IPS-11a (cell line): ENCODE results near the gene NLRP3.

Experiments
- H3K4me3 ChIP-seq: one replicate; pipeline ENCODE4 v1.5.1; 2013; ENCODE audit warnings: low read depth, low read length, control low read depth

NLRP3 gene

GRCh38 chr1:247435759-247436147 lies 19.8 kb downstream of the NLRP3 start:
- no peak overlapping the region for H3K4me3 ChIP-seq

- H3K4me3 ChIP-seq: no peak overlapping the region
Measured at GRCh38 chr1:247437551-247438505, 21.9 kb downstream of the NLRP3 start.

GRCh38 chr1:247440001-247440620 lies 24.1 kb downstream of the NLRP3 start:
- H3K4me3 ChIP-seq: no peak overlapping the region

- no peak overlapping the region for H3K4me3 ChIP-seq
Measured at GRCh38 chr1:247441606-247442005, 25.6 kb downstream of the NLRP3 start.

GRCh38 chr1:247442164-247442563 lies 26.2 kb downstream of the NLRP3 start:
- no peak overlapping the region for H3K4me3 ChIP-seq

- no peak overlapping the region for H3K4me3 ChIP-seq
Measured at GRCh38 chr1:247443641-247444040, 27.7 kb downstream of the NLRP3 start.

GRCh38 chr1:247444571-247444970 lies 28.6 kb downstream of the NLRP3 start:
- H3K4me3 ChIP-seq: no peak overlapping the region

GRCh38 chr1:247445526-247446356 lies 29.8 kb downstream of the NLRP3 start:
- H3K4me3 ChIP-seq: no peak overlapping the region

- no peak overlapping the region for H3K4me3 ChIP-seq
Measured at GRCh38 chr1:247447162-247447909, 31.4 kb downstream of the NLRP3 start.

- H3K4me3 ChIP-seq: no peak overlapping the region
Measured at GRCh38 chr1:247448107-247448791, 32.3 kb downstream of the NLRP3 start.

- no peak overlapping the region for H3K4me3 ChIP-seq
Measured at GRCh38 chr1:247451388-247452010, 35.5 kb downstream of the NLRP3 start.

- no peak overlapping the region for H3K4me3 ChIP-seq
Measured at GRCh38 chr1:247452447-247453039, 36.6 kb downstream of the NLRP3 start.

GRCh38 chr1:247453245-247453644 lies 37.3 kb downstream of the NLRP3 start:
- H3K4me3 ChIP-seq: no peak overlapping the region

GRCh38 chr1:247453997-247454396 lies 38.0 kb downstream of the NLRP3 start:
- H3K4me3 ChIP-seq: no peak overlapping the region

GRCh38 chr1:247456021-247456420 lies 40.0 kb downstream of the NLRP3 start:
- H3K4me3 ChIP-seq: no peak overlapping the region

GRCh38 chr1:247456914-247457639 lies 41.1 kb downstream of the NLRP3 start:
- no peak overlapping the region for H3K4me3 ChIP-seq

GRCh38 chr1:247459507-247459906 lies 43.5 kb downstream of the NLRP3 start:
- H3K4me3 ChIP-seq: no peak overlapping the region

- no peak overlapping the region for H3K4me3 ChIP-seq
Measured at GRCh38 chr1:247465796-247466195, 49.8 kb downstream of the NLRP3 start.

GRCh38 chr1:247467129-247467528 lies 51.2 kb downstream of the NLRP3 start:
- no peak overlapping the region for H3K4me3 ChIP-seq
